ENCODE measurements around the gene LTBP3.
"Not testable (repeated sequence)": the region's sequence is repeated elsewhere in the genome, so short reads cannot be mapped to it uniquely, and the experiment has no call there.

LTBP3 gene

GRCh38 chr11:65536412-65537295 lies 21.5 kb downstream of the LTBP3 start:
- peak in 1 of 4 experiments; percentile 1 for DNase-seq

- peak in 1 of 4 experiments; percentile 0 for DNase-seq
Measured at GRCh38 chr11:65535102-65535501, 23.1 kb downstream of the LTBP3 start.

GRCh38 chr11:65532388-65533064 lies 25.6 kb downstream of the LTBP3 start:
- peak in 1 of 4 experiments; percentile 2 for DNase-seq

- DNase-seq: peak in 1 of 4 experiments; percentile 2
Measured at GRCh38 chr11:65530157-65530496, 28.0 kb downstream of the LTBP3 start.

- DNase-seq: peak in 1 of 4 experiments; percentile 1
Measured at GRCh38 chr11:65529475-65530156, 28.5 kb downstream of the LTBP3 start.

- peak in 1 of 4 experiments; percentile 0 for DNase-seq
Measured at GRCh38 chr11:65528819-65529350, 29.3 kb downstream of the LTBP3 start.

GRCh38 chr11:65526744-65527143 lies 31.4 kb downstream of the LTBP3 start:
- DNase-seq: peak in 1 of 4 experiments; percentile 0

- peak in 1 of 4 experiments; percentile 1 for DNase-seq
Measured at GRCh38 chr11:65525546-65526480, 32.3 kb downstream of the LTBP3 start.

GRCh38 chr11:65524741-65525545 lies 33.2 kb downstream of the LTBP3 start, which contains the start of gene SCYL1:
TSS of gene SCYL1 (plus strand) at chr11:65525083. CDS start at chr11:65525154, 71 bp downstream.
- peak; percentile 72 to 93 (median 84) for DNase-seq

GRCh38 chr11:65524014-65524740 lies 34.0 kb downstream of the LTBP3 start:
- peak in 2 of 4 experiments; percentile 23 to 34 for DNase-seq

GRCh38 chr11:65523631-65523968 lies 34.6 kb downstream of the LTBP3 start:
- DNase-seq: not testable (repeated sequence)

GRCh38 chr11:65522718-65523630 lies 35.2 kb downstream of the LTBP3 start:
- peak; percentile 48 to 72 (median 66) for DNase-seq

- peak in 1 of 4 experiments; percentile 1 for DNase-seq
Measured at GRCh38 chr11:65521777-65522521, 36.2 kb downstream of the LTBP3 start.

- peak in 1 of 4 experiments; percentile 1 for DNase-seq
Measured at GRCh38 chr11:65518941-65519549, 39.1 kb downstream of the LTBP3 start.

- peak in 1 of 4 experiments; percentile 3 for DNase-seq
Measured at GRCh38 chr11:65516135-65516968, 41.8 kb downstream of the LTBP3 start.

- peak in 1 of 4 experiments; percentile 1 for DNase-seq
Measured at GRCh38 chr11:65512311-65512710, 45.8 kb downstream of the LTBP3 start.
